ENCODE data around the gene RPL41. TPM values are rescaled to one million over a fixed set of nuclear protein-coding genes. Genes with fewer than 3 reads are reported as not detected.

The RPL41 gene
- total RNA-seq, 1 donor from 2014 or later, result 2,287 TPM

DNA sequence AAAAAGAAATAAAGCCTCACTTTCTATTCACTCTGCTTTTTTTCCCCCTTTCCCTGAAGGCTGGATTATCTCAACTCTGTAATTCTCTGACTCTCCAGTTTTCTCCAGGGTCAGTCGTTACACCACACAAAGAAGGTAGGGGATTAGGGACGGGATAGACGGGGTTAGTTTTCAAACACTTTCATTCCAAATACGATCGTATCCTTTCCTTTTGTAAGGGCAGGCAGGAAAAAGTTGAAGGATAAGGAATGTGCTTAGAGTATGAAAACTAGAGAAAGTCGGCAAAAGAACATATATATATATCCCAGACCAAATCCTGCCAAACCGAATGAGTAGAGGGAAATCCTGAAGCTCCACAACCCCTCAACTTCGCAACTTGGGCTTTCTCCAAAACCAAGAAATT, 11.1 kb downstream of the RPL41 start:
- DNase-seq (ENCODE audit: low spot score), result no peak

DNA sequence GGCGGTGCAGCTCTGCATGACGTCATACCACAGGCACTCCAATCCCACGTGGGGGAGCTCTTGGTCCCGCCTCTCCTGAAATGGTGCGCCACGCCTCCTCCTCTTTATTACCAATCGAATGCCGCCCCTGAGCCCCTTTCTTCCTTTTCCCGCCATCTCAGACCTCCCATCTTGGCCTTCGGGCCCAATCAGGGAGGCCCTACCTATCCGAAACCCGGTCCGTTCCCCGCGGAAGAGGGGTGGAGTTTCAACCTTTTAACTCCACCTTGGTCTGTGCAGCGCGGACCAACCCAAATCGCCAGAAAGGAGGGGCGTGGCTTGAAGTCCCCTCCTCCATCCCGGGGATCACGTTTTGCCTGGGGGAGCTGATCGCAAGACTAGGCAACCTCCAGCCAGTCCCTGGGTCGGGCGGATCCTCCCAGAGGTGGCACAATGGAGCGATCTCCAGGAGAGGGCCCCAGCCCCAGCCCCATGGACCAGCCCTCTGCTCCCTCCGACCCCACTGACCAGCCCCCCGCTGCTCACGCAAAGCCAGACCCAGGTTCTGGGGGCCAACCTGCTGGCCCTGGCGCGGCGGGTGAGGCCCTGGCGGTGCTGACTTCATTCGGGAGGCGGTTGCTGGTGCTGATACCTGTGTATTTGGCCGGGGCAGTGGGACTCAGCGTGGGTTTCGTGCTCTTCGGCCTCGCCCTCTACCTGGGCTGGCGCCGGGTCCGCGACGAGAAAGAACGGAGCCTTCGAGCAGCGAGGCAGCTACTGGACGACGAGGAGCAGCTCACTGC, 11.6 kb downstream of the RPL41 start, which contains the start of gene ESYT1:
TSS of gene ESYT1 (plus strand) at position 380 of the 782 bp plus-strand sequence. CDS start at position 433, 53 bp downstream.
- DNase-seq (ENCODE audit: low spot score), result peak; percentile 97

DNA sequence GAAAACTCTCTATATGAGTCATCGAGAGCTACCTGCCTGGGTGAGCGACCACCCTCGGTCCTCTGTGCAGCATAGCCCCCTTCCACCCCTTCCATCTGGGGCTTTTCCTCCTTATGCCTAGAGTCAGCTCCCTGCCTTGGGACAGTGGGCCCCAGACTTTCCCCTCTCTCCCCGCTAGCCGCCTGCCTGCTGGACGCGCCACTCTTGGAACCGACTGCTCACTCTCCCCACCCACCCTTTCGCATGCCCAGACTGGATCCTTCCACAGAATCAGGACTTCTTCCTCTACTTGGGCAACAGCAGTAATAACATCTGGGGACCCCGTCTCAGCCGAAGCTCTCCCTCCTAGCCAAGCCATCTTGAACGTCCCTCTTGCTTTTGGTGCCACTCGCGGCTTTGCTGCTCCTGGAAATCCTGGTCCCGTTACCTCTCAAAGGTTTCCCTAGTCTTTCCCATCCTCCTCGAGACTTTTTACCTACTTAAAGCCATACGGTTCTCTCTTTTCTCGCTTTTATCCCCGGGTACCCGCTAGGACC, 12.3 kb downstream of the RPL41 start:
- DNase-seq (ENCODE audit: low spot score), result no peak

DNA sequence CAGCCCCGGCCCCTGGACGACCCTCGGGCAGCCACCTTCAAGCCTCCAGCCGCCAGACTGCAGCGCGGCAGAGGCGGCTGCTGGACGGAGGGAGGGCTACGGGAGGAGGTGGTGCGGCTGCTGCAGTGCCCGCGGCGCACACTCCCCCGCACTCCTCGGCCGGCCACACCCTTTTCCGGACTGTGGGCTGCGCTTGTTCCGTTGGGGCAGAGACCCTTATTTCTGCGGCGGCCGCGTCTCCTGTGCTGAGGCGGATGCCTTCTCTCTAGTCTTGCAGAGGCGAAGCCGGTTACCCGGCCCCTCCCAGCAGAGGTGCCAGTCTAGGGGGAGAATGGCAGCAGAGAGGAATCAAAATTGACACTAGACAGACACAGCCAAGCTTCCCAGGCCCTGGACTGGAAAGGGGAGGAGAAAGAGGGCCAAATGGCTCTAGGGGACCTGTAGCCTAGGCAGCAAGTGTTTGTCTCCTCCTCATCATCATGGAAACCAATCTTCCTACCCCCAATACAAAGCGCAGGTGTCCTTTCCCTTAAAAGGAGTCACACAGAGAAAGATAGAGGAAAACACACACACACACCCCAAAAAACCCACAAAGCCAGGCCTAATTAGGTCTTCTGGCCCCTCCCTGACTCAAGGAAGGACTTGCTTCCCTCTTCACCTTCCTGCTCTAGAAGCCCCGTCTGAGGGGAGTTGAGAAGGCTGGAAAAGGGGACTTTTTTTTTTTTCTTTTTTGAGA, 12.9 kb downstream of the RPL41 start:
- no peak for DNase-seq (ENCODE audit: low spot score)

DNA sequence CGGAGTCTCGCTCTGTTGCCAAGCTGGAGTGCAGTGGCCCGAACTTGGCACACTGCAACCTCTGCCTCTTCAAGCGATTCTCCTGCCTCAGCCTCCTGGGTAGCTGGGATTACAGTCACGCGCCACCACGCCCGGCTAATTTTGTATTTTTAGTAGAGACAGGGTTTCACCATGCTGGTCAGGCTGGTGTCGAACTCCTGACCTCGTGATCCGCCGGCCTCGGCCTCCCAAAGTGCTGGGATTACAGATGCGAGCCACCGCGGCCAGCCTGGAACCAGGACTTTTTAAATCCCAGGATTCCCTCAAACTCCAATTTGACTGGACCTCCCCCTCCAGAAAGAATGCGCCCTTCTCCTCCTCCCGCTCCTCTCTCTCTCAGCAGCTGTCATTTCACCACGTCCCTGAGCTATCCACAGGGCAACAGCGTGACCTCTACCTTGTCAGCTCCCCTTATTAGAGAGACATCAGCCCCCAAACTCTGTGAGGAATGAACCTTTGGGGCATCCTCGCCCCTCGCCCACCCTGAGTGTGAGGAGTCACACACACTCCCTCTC, 13.6 kb downstream of the RPL41 start:
- no peak for DNase-seq (ENCODE audit: low spot score)

DNA sequence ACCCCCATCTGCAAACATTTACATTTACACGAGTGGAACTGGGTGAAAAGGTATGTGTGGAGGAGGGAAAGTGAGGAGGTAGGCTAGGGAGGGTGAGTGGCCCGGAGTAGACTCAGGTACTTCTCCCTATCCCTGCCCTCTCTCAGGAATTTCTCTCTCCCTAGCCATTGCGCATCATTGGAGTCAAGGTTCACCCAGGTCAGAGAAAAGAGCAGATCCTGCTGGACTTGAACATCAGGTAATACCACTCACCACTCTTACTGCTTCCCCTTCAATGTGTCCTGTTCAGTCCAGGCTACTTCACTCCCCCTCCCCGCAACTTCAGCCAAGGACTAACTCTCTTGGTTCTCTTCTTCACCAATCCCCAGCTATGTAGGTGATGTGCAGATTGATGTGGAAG, 14.4 kb downstream of the RPL41 start:
- no peak for DNase-seq (ENCODE audit: low spot score)

DNA sequence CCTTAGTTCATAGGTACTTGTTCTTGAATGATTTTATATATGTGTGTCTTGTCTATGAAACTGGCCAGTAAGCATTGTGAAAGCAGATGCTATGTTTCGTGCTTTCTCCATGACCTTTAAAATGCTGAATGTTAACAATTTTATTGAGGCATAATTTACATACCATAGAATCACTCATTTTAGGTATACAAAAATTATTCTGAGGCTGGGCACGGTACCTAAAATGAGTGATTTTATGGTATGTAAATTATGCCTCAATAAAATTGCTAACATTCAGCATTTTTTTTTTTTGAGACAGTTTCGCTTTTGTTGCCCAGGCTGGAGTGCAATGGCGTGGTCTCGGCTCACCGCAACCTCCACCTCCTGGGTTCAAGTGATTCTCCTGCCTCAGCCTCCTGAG, 18.5 kb downstream of the RPL41 start:
- DNase-seq (ENCODE audit: low spot score), result no peak

DNA sequence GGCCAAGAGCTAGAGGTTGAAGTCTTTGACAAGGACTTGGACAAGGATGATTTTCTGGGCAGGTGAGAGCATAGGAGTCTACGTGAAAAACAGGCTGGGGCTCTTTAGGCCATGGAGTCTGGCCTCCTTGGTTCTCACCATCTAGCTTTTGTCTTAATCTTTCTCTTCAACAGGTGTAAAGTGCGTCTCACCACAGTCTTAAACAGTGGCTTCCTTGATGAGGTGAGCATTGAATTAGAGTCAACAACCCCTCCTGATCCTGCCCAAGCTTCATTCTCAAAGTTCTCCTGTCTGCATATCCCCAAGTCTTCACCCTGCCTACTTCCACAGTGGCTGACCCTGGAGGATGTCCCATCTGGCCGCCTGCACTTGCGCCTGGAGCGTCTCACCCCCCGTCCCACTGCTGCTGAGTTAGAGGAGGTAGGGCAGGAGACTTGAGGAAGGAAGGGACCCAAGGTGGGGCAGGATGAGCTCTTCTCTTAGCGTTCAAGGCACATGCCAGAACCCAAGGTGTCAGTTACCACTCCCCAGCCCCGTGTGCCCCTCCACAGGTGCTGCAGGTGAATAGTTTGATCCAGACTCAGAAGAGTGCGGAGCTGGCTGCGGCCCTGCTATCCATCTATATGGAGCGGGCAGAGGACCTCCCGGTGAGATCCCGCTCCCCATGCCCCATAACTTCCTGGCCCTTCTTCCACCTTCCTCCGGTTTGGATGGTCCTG, 21.6 kb downstream of the RPL41 start:
- no peak for DNase-seq (ENCODE audit: low spot score)

DNA sequence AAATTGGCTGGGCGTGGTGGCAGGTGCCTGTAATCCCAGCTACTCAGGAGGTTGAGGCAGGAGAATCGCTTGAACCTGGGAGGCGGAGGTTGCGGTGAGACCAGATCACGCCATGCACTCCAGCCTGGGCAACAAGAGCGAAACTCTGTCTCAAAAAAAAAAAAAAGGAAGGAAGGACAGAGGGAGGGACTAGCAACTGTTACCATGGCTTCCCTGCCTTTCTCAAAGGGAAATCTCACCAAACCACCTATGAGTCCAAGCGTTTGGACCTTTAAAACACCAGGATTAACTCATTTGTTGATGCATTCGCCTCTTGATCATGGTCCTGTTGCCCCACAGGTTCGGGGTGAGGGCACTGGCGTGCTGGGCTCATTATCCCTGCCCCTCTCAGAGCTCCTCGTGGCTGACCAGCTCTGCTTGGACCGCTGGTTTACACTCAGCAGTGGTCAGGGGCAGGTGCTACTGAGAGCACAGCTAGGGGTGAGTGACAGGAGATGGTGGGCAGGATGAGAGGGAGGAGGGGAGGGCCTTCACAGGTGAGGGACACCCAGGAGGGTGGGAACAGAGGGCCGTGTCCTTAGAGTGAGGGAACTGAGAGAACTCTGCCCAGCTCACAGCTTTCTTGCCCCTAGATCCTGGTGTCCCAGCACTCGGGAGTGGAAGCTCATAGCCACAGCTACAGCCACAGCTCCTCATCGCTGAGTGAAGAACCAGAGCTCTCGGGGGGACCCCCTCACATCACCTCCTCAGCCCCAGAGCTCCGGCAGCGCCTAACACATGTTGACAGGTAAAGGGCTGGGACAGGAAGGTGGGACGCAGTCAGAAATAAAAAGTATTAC, 25.7 kb downstream of the RPL41 start:
- DNase-seq (ENCODE audit: low spot score), result no peak

DNA sequence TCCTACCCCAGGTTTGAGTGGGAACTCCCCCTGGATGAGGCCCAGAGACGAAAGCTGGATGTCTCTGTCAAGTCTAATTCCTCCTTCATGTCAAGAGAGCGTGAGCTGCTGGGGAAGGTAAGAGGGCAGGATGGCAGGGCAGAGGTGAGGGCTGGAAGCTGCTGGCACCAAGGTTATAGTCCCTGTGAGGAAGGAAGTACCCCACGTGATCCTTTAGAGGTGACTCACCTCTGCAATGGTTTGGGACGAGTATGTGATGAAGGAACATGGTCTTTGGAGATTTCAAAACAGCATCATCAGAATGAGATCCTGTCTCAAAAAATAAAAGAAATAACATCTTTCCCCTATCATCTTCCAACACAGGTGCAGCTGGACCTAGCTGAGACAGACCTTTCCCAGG, 26.8 kb downstream of the RPL41 start:
- no peak for DNase-seq (ENCODE audit: low spot score)

DNA sequence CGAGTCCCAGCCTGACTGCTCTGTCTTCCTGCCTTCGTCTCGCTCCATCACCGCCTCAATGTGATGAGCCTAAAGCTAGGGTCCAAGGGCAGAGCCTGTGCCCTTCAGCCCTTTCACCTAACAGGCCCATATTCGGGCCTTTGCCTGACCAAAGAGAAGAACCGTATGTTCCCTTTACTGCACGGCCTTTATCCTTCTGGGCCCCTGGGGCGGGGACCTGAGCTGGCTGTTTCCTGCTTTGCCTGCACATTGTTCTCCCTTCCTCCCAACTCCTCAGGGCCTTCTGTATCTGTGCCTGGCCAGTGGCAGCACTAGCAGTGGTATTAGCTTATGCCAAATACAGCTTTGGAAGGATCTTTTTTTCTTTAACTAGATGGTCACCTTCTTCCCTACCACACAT, 27.4 kb downstream of the RPL41 start:
- no peak for DNase-seq (ENCODE audit: low spot score)

DNA sequence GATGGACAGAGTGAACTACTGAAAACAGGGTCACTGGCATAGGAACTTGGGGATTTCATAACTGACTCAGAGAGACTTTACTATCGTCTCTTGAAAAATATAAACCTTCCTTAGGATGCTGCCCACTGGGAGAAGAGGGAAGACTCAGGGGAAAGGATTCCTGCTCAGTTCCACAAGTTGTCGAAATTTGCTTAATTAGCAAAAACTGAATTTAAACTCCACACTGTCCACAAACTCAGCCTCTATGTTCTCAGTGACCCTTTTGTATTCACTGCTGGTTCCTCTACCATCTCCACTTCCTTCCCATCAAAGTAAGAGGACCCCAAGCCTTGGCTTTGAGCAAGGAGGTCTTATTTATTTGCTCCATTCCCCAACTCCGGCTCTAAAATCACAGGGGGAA, 28.8 kb downstream of the RPL41 start:
- DNase-seq (ENCODE audit: low spot score), result no peak

DNA sequence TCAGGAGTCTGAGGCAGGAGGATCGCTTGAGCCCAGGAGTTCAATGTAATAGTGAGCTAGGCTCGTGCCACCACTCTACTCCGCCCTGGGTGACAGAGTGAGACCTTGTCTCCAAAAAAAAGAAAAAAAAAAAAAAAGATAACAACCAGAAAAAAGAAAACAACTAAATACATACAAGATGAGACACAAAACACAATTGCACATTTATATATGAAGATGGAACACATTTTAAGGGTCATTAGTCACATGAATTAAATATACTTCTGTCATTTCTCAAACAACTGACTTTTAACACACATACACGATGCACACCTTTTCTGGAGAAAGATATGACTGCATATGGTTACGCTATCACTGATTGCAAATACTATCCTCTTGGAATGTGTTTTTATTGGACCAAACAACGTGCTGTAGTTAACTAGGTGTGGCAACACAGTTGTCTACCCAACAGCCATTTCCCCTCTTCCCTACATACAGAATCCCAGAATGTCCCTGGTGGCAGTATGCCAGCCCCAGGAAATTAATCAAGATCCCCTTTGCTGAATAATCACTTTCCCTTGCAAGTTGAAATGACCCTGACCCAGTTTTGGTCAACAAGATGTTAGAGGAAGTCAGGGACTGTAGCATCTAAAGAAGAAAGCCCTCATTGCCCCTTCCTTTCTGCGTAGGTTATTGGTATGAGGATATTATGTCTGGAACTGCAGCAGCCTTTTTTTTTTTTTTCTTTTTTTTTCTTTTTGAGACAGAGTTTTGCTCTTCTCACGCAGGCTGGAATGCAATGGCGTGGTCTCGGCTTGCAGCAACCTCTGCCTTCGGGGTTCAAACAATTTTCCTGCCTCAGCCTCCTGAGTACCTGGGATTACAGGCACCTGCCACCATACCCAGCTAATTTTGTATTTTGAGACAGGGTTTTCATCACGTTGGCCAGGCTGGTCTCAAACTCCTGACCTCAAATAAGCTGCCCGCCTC, 30.3 kb downstream of the RPL41 start:
- no peak for DNase-seq (ENCODE audit: low spot score)

DNA sequence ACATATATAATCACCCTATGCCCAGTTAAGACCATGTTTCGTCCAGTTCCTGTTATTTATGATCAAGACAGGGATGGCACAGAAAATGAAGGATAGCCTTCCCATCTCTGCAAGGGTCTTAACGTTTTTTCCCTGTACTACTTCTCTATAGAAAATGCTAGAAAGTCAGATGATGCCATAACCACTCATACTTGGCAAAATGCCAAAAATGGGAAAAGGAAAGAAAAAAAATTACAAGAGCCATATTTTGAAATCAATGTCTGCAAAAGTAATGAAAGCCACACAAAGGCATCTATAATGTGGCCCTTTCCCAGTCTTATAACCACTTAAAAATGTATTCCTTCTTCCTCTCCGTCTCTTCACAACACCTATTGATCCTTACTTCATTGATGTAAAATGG, 34.1 kb downstream of the RPL41 start:
- no peak for DNase-seq (ENCODE audit: low spot score)

DNA sequence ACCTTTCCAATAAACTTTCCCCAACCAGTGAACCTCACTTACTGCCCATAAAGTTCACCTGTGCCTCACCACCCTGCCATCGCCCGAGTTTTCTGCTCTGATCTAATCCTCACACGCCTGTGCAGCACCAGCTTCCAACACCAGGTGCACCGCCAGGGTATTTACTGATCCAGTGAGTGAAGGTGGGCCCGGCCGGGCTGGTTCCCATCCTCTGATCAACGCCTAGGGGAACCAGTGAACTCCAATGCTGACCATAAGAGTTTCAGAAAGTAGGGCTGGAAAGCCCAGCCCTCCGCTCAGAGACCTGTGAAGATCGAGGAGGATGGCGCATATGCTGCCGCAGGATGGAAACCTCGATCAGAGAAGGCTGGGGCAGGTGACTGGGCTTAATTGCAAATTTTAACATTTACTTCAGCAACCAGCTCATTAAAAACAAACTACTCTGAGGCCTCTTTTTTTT, 35.3 kb downstream of the RPL41 start:
- no peak for DNase-seq (ENCODE audit: low spot score)

DNA sequence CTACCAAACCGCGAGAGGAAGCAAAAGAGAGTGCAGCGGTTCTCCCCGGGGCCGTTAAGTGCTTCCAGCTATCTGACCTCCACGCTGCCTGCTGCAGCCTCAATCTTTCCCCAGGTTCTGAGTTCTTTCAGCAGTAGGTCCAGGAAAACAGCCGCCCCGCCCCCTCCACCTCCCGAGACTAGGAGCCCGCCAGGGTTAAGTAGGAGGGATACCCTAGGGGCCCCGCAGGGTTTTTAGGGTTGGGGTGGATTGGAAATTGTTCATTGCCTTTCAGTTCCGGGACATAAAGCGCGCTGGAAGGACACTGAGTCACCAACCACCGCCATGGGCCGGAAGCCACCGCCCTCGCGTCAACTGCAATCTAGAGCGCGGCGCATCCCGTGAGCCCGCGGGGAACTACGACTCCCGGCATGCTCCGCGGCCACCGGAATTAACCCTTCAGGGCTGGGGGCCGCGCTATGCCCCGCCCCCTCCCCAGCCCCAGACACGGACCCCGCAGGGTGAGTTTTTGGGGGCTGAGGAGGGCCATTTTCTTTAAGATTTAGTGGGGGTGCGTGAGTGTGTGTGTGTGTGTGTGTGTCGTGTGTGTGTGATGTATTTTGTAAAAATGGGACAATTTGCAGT, 35.8 kb downstream of the RPL41 start, which contains the start of gene MYL6B:
TSS of gene MYL6B (plus strand) at position 456 of the 624 bp plus-strand sequence. CDS start 1,332 bp downstream, outside the sequence.
- peak; percentile 98 for DNase-seq (ENCODE audit: low spot score)

DNA sequence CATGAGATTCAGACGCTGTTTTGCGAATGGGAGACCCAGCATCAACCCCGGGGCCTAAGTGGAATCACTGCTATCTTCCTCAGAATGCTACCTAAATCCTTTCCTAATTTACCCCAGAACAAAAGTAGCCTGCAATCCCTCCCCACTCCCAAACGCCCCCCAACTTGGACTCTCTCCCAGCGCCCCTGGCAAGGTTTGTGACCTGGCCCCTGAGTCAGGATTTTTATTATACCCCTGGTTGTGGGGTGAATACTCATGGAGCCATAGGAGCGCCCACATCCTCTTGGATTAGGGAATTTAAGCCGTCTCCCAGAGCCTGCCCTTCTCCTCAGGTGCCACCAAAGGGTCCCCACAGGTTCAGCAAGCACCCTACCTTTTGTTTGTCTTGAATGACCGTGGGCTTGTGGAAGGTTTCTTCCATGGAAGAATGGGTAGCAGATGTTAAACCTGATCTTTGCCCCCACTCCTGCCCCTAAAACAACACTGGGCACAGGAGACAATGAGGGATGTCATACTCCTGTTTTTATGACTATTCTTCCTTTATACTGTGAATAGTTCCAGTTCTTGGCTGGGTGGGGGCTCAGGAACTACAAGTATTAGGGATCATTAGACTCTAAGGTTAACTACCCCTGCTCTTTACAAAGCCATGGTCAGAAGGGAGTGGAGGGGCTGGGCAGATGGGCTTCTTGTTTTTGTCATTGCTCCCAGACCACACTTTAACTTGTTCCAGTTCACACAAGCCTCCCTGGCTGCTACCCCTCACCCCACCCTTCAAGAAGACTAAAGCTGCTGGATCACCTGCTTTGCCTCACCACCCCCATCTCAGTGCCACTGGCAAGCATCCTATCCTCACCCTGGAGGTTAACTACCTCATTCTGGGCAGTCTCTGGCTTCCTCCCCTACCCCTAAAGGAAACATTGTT, 36.6 kb downstream of the RPL41 start:
- DNase-seq (ENCODE audit: low spot score), result no peak
